Neural crest cell (in vitro differentiated cells): ENCODE measurements around the gene ZSCAN25. TPM values are rescaled to one million over a fixed set of nuclear protein-coding genes. Genes with fewer than 3 reads are reported as not detected.

Experiments
- DNase-seq: peaks from one replicate; pipeline ENCODE4 v3.0.0; 2021; ENCODE audit warnings: low read depth, mixed read lengths, low spot score
- H3K27ac Mint-ChIP-seq: one replicate; pipeline ENCODE4 v1.8.0; 2021; ENCODE audit warnings: mild to moderate bottlenecking, mixed read lengths; ENCODE audit not compliant: unreplicated experiment
- H3K27me3 Mint-ChIP-seq: 2 replicates; pipeline ENCODE4 v1.8.0; 2021; ENCODE audit warnings: low read depth, mild to moderate bottlenecking, mixed read lengths
- H3K36me3 Mint-ChIP-seq: 2 replicates; pipeline ENCODE4 v1.8.0; 2021; ENCODE audit warnings: low read depth, mild to moderate bottlenecking, mixed read lengths
- H3K4me1 Mint-ChIP-seq: 2 replicates; pipeline ENCODE4 v1.8.0; 2021; ENCODE audit warnings: mixed read lengths
- H3K4me3 Mint-ChIP-seq: one replicate; pipeline ENCODE4 v1.8.0; 2021; ENCODE audit warnings: mild to moderate bottlenecking, mixed read lengths
- H3K9me3 Mint-ChIP-seq: 2 replicates; pipeline ENCODE4 v1.8.0; 2021; ENCODE audit warnings: mixed read lengths
- CTCF ChIP-seq: fragments of 200-600 bp; sonication (generic); conservative IDR thresholded peaks from 2 replicates; pipeline ENCODE4 v1.5.0; 2021; ENCODE audit warnings: antibody characterized with exemption, mild to moderate bottlenecking
- total RNA-seq: library from RNA; stranded (reverse); gene quantifications from 2 replicates; pipeline ENCODE4 v1.2.1, GENCODE V29; 2021

Gene ZSCAN25
- total RNA-seq, 1 donor from 2014 or later: 23.4 TPM

- no peaks in the 10 kb centered on the region for H3K4me1 Mint-ChIP-seq
- no peak for TF ChIP-seq CTCF
- peaks cover 3% of the 10 kb centered on the region for H3K9me3 Mint-ChIP-seq
Observed at GRCh38 chr7:99666013-99666395, 49.3 kb downstream of the ZSCAN25 start.

GRCh38 chr7:99667179-99667578, 50.4 kb downstream of the ZSCAN25 start:
- Mint-ChIP-seq H3K4me3 (no peak overlapping the region), H3K27ac (no peak overlapping the region), H3K36me3 (peaks cover 12% of the 10 kb centered on the region), H3K9me3 (peaks cover 3% of the 10 kb centered on the region), H3K27me3 (no peaks in the 10 kb centered on the region), H3K4me1 (no peaks in the 10 kb centered on the region)
- DNase-seq: no peak
- no peak for TF ChIP-seq CTCF

More at GRCh38 chr7:99666013-99666395, 49.3 kb downstream of the ZSCAN25 start:
- Mint-ChIP-seq H3K36me3 (peaks cover 12% of the 10 kb centered on the region), H3K27ac (no peak overlapping the region), H3K27me3 (no peaks in the 10 kb centered on the region), H3K4me3 (no peak overlapping the region)
- no peak for DNase-seq

GRCh38 chr7:99668541-99668940, 51.8 kb downstream of the ZSCAN25 start:
- TF ChIP-seq CTCF: no peak
- no peak for DNase-seq
- H3K36me3 Mint-ChIP-seq: peaks cover 7% of the 10 kb centered on the region
- no peak overlapping the region for H3K27ac Mint-ChIP-seq
- no peak overlapping the region for H3K4me3 Mint-ChIP-seq
- H3K9me3 Mint-ChIP-seq: peaks cover 3% of the 10 kb centered on the region
- H3K27me3 Mint-ChIP-seq: no peaks in the 10 kb centered on the region
- H3K4me1 Mint-ChIP-seq: no peaks in the 10 kb centered on the region

- no peak overlapping the region for H3K27ac Mint-ChIP-seq
Observed at GRCh38 chr7:99669782-99670181, 53.0 kb downstream of the ZSCAN25 start.

GRCh38 chr7:99672573-99672972, 55.8 kb downstream of the ZSCAN25 start:
- H3K4me3 Mint-ChIP-seq: no peak overlapping the region
- TF ChIP-seq CTCF: no peak
- H3K27ac Mint-ChIP-seq: no peak overlapping the region
- H3K9me3 Mint-ChIP-seq: no peaks in the 10 kb centered on the region
- DNase-seq: no peak
- no peaks in the 10 kb centered on the region for H3K36me3 Mint-ChIP-seq
- no peaks in the 10 kb centered on the region for H3K4me1 Mint-ChIP-seq
- no peaks in the 10 kb centered on the region for H3K27me3 Mint-ChIP-seq

More at GRCh38 chr7:99669782-99670181, 53.0 kb downstream of the ZSCAN25 start:
- Mint-ChIP-seq H3K4me3 (no peak overlapping the region), H3K9me3 (no peaks in the 10 kb centered on the region), H3K4me1 (no peaks in the 10 kb centered on the region), H3K27me3 (no peaks in the 10 kb centered on the region), H3K36me3 (peaks cover 4% of the 10 kb centered on the region)
- TF ChIP-seq CTCF: no peak
- no peak for DNase-seq
